MM.1S (cell line): ENCODE results near the gene DCST1.
A peak's percentile ranks its signal among the peaks of the same experiment; 100 is the strongest.

Experiments
- DNase-seq: peaks from one replicate; pipeline ENCODE4 v3.0.0-alpha.2; 2015
- H2AFZ ChIP-seq: fragments of 300-600 bp; sonication (generic); 2 replicates; pipeline ENCODE4 v1.6.0; 2016; ENCODE audit warnings: antibody characterized with exemption, low read length
- H3F3A ChIP-seq: fragments of 300-600 bp; sonication (generic); 2 replicates; pipeline ENCODE4 v1.6.1; 2016; ENCODE audit warnings: mild to moderate bottlenecking, antibody characterized with exemption, low read length, moderate library complexity, mixed read lengths; ENCODE audit not compliant: insufficient read depth
- H3K27ac ChIP-seq: fragments of 300-600 bp; sonication (generic); 2 replicates; pipeline ENCODE4 v1.5.1; 2016; ENCODE audit warnings: mild to moderate bottlenecking, low read length
- H3K27me3 ChIP-seq: fragments of 300-600 bp; sonication (generic); replicated peaks from 2 replicates; pipeline ENCODE4 v1.6.0; 2016; ENCODE audit warnings: low read length; ENCODE audit not compliant: insufficient read depth
- H3K36me3 ChIP-seq: fragments of 300-600 bp; sonication (generic); replicated peaks from 2 replicates; pipeline ENCODE4 v1.6.1; 2016; ENCODE audit warnings: mild to moderate bottlenecking, low read length, mixed read lengths; ENCODE audit not compliant: insufficient read depth
- H3K4me1 ChIP-seq: fragments of 300-600 bp; sonication (generic); 2 replicates; pipeline ENCODE4 v1.6.1; 2016; ENCODE audit warnings: low read length, mixed read lengths
- H3K4me2 ChIP-seq: fragments of 300-600 bp; sonication (generic); 2 replicates; pipeline ENCODE4 v1.6.0; 2016; ENCODE audit warnings: low read depth, low read length
- H3K4me3 ChIP-seq: fragments of 300-600 bp; sonication (generic); 2 replicates; pipeline ENCODE4 v1.5.1; 2016; ENCODE audit warnings: low read length, mixed read lengths
- H3K79me2 ChIP-seq: fragments of 300-600 bp; sonication (generic); 2 replicates; pipeline ENCODE4 v1.6.1; 2016; ENCODE audit warnings: mixed run types, low read length, mixed read lengths
- H3K9ac ChIP-seq: fragments of 300-600 bp; sonication (generic); 2 replicates; pipeline ENCODE4 v1.6.1; 2016; ENCODE audit warnings: low read length, mixed read lengths
- H3K9me2 ChIP-seq: fragments of 300-600 bp; sonication (generic); replicated peaks from 2 replicates; pipeline ENCODE4 v1.6.1; 2016; ENCODE audit warnings: mild to moderate bottlenecking, low read length, mixed read lengths; ENCODE audit not compliant: insufficient read depth
- H3K9me3 ChIP-seq: fragments of 300-600 bp; sonication (generic); replicated peaks from 2 replicates; pipeline ENCODE4 v1.6.1; 2016; ENCODE audit warnings: mild to moderate bottlenecking, low read length, mixed read lengths; ENCODE audit not compliant: insufficient read depth
- H4K20me1 ChIP-seq: fragments of 300-600 bp; sonication (generic); 2 replicates; pipeline ENCODE4 v1.6.1; 2016; ENCODE audit warnings: mild to moderate bottlenecking, low read length, moderate library complexity, mixed read lengths; ENCODE audit not compliant: insufficient read depth
- EZH2 ChIP-seq: fragments of 300-600 bp; sonication (generic); optimal IDR thresholded peaks from 2 replicates; pipeline ENCODE3; 2017; ENCODE audit warnings: low read depth, mild to moderate bottlenecking, antibody characterized with exemption, low read length, mixed read lengths
- EZH2phosphoT487 ChIP-seq: fragments of 300-600 bp; sonication (generic); IDR thresholded peaks from 2 replicates; pipeline ENCODE4 v1.6.1; 2018; ENCODE audit warnings: antibody characterized with exemption, low read length
- TF ChIP-seq, protein P1 (sequence below): fragments of 300-600 bp; sonication (generic); IDR thresholded peaks from 2 replicates; pipeline ENCODE4 v1.5.1; 2016; ENCODE audit warnings: antibody characterized with exemption, low read length, mixed read lengths

The DCST1 gene

DNA sequence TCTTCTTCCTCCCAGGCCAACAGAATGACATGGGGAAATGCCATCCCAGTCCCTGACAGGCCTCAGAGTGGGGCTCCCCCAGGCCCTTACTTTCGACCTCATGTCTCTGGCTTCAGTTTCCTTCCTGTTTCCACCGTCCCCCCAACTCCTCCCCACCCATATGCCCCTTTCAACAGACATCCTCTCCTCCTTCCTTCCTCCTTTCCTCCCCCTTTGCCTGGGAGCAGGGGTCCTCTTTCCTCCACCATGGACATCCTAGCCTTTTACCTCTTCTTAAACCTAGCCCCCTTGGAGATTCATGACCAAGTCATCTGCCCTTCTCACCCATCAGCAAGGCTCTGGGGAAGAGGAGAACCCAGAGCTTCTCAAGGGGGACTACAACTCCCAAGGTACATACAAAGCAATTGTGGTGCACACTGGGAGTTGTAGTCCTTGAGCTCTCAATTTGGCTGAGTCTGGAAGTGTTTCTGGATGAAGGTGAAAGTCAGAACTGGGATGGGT is 27.0 kb upstream of the DCST1 start:
- Histone ChIP-seq H2AFZ (no peak overlapping the region), H3K36me3 (no peaks in the 10 kb centered on the region), H3K9me2 (no peaks in the 10 kb centered on the region), H3F3A (peaks cover 27% of the 10 kb centered on the region), H3K27me3 (no peaks in the 10 kb centered on the region), H3K4me3 (no peak overlapping the region), H3K27ac (peak overlapping the region; percentile 48; the same call in 1 of the 2 replicates), H3K9ac (no peak overlapping the region), H3K9me3 (no peaks in the 10 kb centered on the region), H3K4me1 (peaks cover 24% of the 10 kb centered on the region), H3K79me2 (peaks cover 88% of the 10 kb centered on the region), H4K20me1 (no peaks in the 10 kb centered on the region), H3K4me2 (no peak overlapping the region)
- DNase-seq: no peak
- no peak for TF ChIP-seq EZH2
- TF ChIP-seq, protein P1, sequence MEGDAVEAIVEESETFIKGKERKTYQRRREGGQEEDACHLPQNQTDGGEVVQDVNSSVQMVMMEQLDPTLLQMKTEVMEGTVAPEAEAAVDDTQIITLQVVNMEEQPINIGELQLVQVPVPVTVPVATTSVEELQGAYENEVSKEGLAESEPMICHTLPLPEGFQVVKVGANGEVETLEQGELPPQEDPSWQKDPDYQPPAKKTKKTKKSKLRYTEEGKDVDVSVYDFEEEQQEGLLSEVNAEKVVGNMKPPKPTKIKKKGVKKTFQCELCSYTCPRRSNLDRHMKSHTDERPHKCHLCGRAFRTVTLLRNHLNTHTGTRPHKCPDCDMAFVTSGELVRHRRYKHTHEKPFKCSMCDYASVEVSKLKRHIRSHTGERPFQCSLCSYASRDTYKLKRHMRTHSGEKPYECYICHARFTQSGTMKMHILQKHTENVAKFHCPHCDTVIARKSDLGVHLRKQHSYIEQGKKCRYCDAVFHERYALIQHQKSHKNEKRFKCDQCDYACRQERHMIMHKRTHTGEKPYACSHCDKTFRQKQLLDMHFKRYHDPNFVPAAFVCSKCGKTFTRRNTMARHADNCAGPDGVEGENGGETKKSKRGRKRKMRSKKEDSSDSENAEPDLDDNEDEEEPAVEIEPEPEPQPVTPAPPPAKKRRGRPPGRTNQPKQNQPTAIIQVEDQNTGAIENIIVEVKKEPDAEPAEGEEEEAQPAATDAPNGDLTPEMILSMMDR: no peak
- TF ChIP-seq EZH2phosphoT487: no peak

DNA sequence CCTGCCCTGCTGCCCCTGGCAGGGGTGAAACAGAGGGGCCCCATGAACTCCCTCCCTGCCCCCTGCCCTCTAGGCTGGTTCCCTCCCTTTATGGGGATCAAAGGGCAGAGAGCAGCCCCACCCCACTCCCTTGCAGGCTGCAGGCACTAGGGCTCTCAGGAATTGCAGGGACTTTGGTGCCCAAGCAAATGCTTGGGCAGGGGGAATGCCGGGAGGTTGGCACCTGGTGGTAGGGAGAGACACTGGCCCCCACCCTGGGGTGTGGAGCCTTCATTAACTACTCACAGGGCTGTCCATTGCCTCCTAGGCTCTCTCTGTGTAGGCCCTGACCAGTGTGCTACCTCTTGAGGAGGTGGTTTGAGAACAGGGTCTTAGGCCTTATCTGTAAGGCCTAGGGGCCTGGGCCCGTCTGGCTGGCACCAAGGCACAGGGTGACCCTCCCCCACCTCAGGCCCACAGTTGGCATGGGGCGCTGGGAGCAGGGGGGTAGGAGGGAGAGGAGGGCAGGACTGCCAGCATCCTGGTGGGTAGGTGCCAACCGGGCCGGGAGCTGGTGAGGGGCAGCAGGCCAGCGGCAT is 26.3 kb upstream of the DCST1 start:
- Histone ChIP-seq H3K9me3 (no peaks in the 10 kb centered on the region), H4K20me1 (no peaks in the 10 kb centered on the region), H3K9ac (no peak overlapping the region), H3K4me3 (no peak overlapping the region), H3K9me2 (no peaks in the 10 kb centered on the region), H3K27me3 (no peaks in the 10 kb centered on the region), H3F3A (peaks cover 26% of the 10 kb centered on the region), H3K4me1 (peaks cover 24% of the 10 kb centered on the region), H3K79me2 (peaks cover 91% of the 10 kb centered on the region), H3K4me2 (no peak overlapping the region), H3K36me3 (no peaks in the 10 kb centered on the region), H2AFZ (no peak overlapping the region), H3K27ac (no peak overlapping the region)
- TF ChIP-seq, protein P1: no peak
- TF ChIP-seq EZH2phosphoT487 (no peak), EZH2 (no peak)
- no peak for DNase-seq

DNA sequence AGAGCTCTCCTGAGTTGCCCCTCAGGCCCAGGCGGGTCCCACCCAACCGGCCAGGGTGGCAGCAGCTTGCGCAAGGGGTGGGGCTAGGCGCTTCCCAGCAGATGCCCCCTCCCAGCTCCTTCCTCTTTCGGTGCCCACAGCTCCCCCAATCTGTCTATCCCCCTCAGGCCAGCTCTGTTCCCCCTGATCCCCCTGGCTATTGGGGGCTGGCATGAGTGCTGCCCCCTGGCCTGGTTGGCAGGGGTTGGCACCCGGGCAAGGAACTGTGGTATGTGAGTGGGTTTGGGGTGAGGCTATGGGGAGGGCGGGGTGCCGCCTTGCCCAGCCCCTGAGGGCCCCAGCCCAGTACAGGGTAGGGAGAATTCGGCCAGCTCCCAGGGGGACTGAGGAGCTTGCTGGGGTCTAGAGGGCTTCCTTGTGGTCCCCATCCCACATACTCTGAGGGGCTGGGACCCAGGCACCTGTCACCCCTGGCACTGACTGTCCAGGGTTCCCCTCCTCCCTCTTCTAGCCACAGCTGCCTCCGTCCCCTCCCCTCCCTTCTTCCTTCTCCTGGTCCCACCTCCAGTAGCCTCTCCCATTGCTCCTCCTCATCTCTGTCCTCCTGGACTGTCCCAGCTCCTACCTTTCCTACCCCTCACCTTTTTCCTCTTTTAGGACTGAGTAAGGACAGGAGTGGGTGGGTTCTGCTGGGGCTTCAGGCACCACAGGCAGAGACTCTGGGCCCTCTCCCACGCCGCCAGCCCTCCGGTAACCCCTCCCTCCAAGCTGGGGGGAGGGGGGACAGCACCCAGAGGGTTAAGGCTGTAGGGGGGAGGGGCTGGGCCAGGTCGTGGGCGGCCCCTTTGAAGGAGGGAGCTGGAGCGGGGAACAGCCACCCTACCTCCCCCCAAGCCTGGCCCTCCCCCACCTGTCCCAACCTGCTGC is 25.3 kb upstream of the DCST1 start:
- no peaks in the 10 kb centered on the region for H3K9me2 ChIP-seq
- H3K27me3 ChIP-seq: no peaks in the 10 kb centered on the region
- H2AFZ ChIP-seq: no peak overlapping the region
- H3K79me2 ChIP-seq: peaks cover 90% of the 10 kb centered on the region
- H3K4me2 ChIP-seq: no peak overlapping the region
- H3K27ac ChIP-seq: no peak overlapping the region
- no peaks in the 10 kb centered on the region for H4K20me1 ChIP-seq
- no peaks in the 10 kb centered on the region for H3K36me3 ChIP-seq
- no peaks in the 10 kb centered on the region for H3K9me3 ChIP-seq
- no peak for DNase-seq
- H3K4me3 ChIP-seq: no peak overlapping the region
- H3K9ac ChIP-seq: no peak overlapping the region
- TF ChIP-seq, protein P1: no peak
- TF ChIP-seq EZH2: no peak
- no peak for TF ChIP-seq EZH2phosphoT487
- peaks cover 21% of the 10 kb centered on the region for H3F3A ChIP-seq
- peaks cover 24% of the 10 kb centered on the region for H3K4me1 ChIP-seq
